Keratinocyte (primary cell): ENCODE results near the gene HDAC1. TPM values are rescaled to one million over a fixed set of nuclear protein-coding genes. Genes with fewer than 3 reads are reported as not detected.
A peak's percentile ranks its signal among the peaks of the same experiment; 100 is the strongest.

Experiments
- DNase-seq: peaks from one replicate; pipeline ENCODE4 v3.0.0-alpha.2; 2011; ENCODE audit warnings: low read depth, missing footprints, low spot score
- FAIRE-seq: peaks from 2 replicates; lab custom pipeline; 2011; peaks lifted over from hg19 to GRCh38; lab: Jason Lieb, UNC
- H2AFZ ChIP-seq: 2 replicates; pipeline ENCODE4 v1.6.0; 2012; ENCODE audit warnings: low read length, control low read depth, inconsistent platforms; ENCODE audit not compliant: control insufficient read depth
- H3K27ac ChIP-seq: 2 replicates; pipeline ENCODE4 v1.5.1; 2011; ENCODE audit warnings: low read length; ENCODE audit not compliant: control insufficient read depth, insufficient read depth
- H3K27me3 ChIP-seq: 3 replicates; pipeline ENCODE4 v1.6.0; 2011; ENCODE audit warnings: low read length; ENCODE audit not compliant: control insufficient read depth, insufficient read depth; ENCODE audit errors: extremely low read depth
- H3K36me3 ChIP-seq, 2 experiments: 2 replicates in 1 of 2; 3 replicates in 1 of 2; pipeline ENCODE4 v1.5.1; 2011; ENCODE audit warnings: low read length in 2 of 2, mild to moderate bottlenecking in 1 of 2; ENCODE audit not compliant: control insufficient read depth in 2 of 2, insufficient read depth in 2 of 2; ENCODE audit errors: extremely low read depth in 1 of 2
- H3K4me1 ChIP-seq: 3 replicates; pipeline ENCODE4 v1.5.1; 2011; ENCODE audit warnings: low read length; ENCODE audit not compliant: control insufficient read depth, insufficient read depth; ENCODE audit errors: extremely low read depth
- H3K4me2 ChIP-seq: 3 replicates; pipeline ENCODE4 v1.6.0; 2011; ENCODE audit warnings: low read depth, low read length; ENCODE audit not compliant: control insufficient read depth, insufficient read depth; ENCODE audit errors: extremely low read depth
- H3K4me3 ChIP-seq, 3 experiments: fragments of 200-600 bp in 1 of 3; sonication (generic) in 1 of 3; 2 replicates in 2 of 3; 3 replicates in 1 of 3; pipeline ENCODE4 v1.5.1; 2011 to 2016; ENCODE audit warnings: low read length in 3 of 3, mild to moderate bottlenecking in 3 of 3, control low read depth in 2 of 3, inconsistent platforms in 1 of 3, low read depth in 1 of 3, mixed read lengths in 1 of 3, mixed run types in 1 of 3, moderate library complexity in 1 of 3; ENCODE audit not compliant: control insufficient read depth in 2 of 3, insufficient read depth in 2 of 3; ENCODE audit errors: extremely low read depth in 1 of 3
- H3K79me2 ChIP-seq: 2 replicates; pipeline ENCODE4 v1.6.0; 2012; ENCODE audit warnings: low read length; ENCODE audit not compliant: control insufficient read depth, insufficient read depth
- H3K9ac ChIP-seq: 3 replicates; pipeline ENCODE4 v1.6.0; 2011; ENCODE audit warnings: low read length; ENCODE audit not compliant: control insufficient read depth, insufficient read depth; ENCODE audit errors: extremely low read depth
- H3K9me1 ChIP-seq: 3 replicates; pipeline ENCODE4 v1.6.0; 2011; ENCODE audit warnings: low read length; ENCODE audit not compliant: control insufficient read depth, insufficient read depth; ENCODE audit errors: extremely low read depth
- H3K9me3 ChIP-seq: 2 replicates; pipeline ENCODE4 v1.5.1; 2012; ENCODE audit warnings: low read depth, low read length; ENCODE audit not compliant: control insufficient read depth
- H4K20me1 ChIP-seq: 3 replicates; pipeline ENCODE4 v1.6.0; 2011; ENCODE audit warnings: low read length; ENCODE audit not compliant: control insufficient read depth, insufficient read depth; ENCODE audit errors: extremely low read depth
- EZH2 ChIP-seq: IDR thresholded peaks from one replicate; pipeline ENCODE4 v1.6.1; 2012; ENCODE audit warnings: inconsistent platforms, mild to moderate bottlenecking, low read length, moderate library complexity
- dilution Hi-C: fragments of 300-500 bp; cut with MboI; formaldehyde crosslinking; loops from one replicate; pipeline ENCODE4 v1.7.0; 2020; ENCODE audit warnings: low sequenced_read_pairs; ENCODE audit not compliant: extremely low pct_ligation_motif_present
- polyA minus RNA-seq, 3 experiments: library from RNA; depleted of rRNA, polyadenylated mRNA; stranded (reverse); fragments of >200 nt; gene quantifications; 1 replicate in 1 of 3; 2 replicates in 1 of 3; 3 replicates in 1 of 3; pipeline ENCODE4 v1.2.3, GENCODE V29; 2011
- polyA plus RNA-seq, 5 experiments: library from polyadenylated mRNA; depleted of rRNA in 3 of 5; stranded (reverse) in 3 of 5; stranded (forward) in 1 of 5; unstranded in 1 of 5; fragments of >200 nt; gene quantifications; 1 replicate in 1 of 5; 2 replicates in 3 of 5; 3 replicates in 1 of 5; pipeline versions ENCODE4 v1.2.1 to v1.2.3, GENCODE V29; 2011 to 2012; ENCODE audit warnings: missing spikeins in 2 of 5, low read depth in 1 of 5, low replicate concordance in 1 of 5
- TF ChIP-seq, protein P1 (sequence below), 3 experiments: IDR thresholded peaks in 1 of 3; conservative IDR thresholded peaks in 1 of 3; optimal IDR thresholded peaks in 1 of 3; 2 replicates in 2 of 3; 3 replicates in 1 of 3; pipeline versions ENCODE3 to v1.5.1; 2011; ENCODE audit warnings: low read length in 3 of 3, mild to moderate bottlenecking in 3 of 3, moderate library complexity in 2 of 3, control low read depth in 1 of 3, inconsistent platforms in 1 of 3; ENCODE audit not compliant: insufficient read depth in 2 of 3; ENCODE audit errors: extremely low read depth in 1 of 3

The HDAC1 gene
- polyA plus RNA-seq: 159 to 198 TPM (median 170 TPM) in 3 replicates
- polyA plus RNA-seq (2011; ENCODE audit: low read depth): 61.3 TPM
- 102 and 113 TPM in 2 replicates for polyA plus RNA-seq (2011; cell fraction: cytosol; rRNA removed)
- 183 and 195 TPM in 2 replicates for polyA plus RNA-seq (2011; cell fraction: nucleus; rRNA removed)
- polyA plus RNA-seq (2012; ENCODE audit: low replicate concordance): 69.8 and 153 TPM in 2 replicates
- 81.1 to 251 TPM (median 187 TPM) in 3 replicates for polyA minus RNA-seq
- polyA minus RNA-seq (2011; cell fraction: cytosol; rRNA and poly(A)+ RNA removed): 71.6 TPM
- polyA minus RNA-seq (2011; cell fraction: nucleus; rRNA and poly(A)+ RNA removed): 60.6 and 88.4 TPM in 2 replicates

DNA sequence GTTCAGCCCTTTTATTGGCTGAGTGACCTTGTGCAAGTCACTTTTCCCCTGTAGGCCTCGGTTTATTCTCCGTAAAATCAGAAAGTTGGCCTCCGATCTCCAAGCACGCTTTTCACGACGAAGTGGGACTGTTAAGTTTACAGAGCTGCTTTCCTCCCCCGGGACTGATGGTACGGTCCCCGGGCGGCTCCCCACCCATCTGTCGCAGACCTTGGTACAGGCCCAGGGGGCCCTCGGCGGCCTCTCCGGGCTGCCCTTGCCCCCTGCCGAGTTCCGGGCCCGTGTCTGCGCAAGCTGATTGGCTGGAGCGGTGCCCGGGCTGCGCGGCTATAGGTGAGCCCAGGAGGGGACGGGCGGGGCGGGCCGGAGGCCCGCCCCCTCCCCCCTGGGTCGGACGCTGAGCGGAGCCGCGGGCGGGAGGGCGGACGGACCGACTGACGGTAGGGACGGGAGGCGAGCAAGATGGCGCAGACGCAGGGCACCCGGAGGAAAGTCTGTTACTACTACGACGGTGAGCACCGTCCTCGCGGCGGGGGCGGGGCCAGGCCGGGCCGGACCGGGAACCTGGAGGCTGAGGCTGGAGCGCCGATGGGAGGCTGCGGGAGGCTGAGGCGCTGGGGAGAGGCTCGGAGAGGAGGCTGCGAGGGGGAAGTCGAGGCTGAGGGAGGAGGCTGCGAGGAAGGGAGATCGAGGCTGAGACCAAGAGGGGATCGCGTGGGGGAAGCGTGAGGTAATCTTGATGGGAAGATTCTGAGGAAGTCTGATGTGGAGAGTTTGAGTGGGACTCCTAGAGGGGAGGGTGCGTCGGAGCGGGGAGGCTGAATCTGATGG is at the start of gene HDAC1:
Gene HDAC1 (plus strand): TSS at position 376 of the 831 bp plus-strand sequence. CDS start 87 bp downstream, at position 463.
- DNase-seq: peak; percentile 77
- no peaks in the 10 kb centered on the region for H3K36me3 ChIP-seq
- H3K9me1 ChIP-seq: no peaks in the 10 kb centered on the region
- dilution Hi-C loops: no loop called here
- no peaks in the 10 kb centered on the region for H3K9me3 ChIP-seq
- peaks cover 43% of the 10 kb centered on the region for H3K79me2 ChIP-seq
- H3K4me3 ChIP-seq: peak within 1 kb of the TSS; percentile 81 to 92 (median 85)
- no peaks in the 10 kb centered on the region for H3K27me3 ChIP-seq
- FAIRE-seq: no peak
- H3K4me1 ChIP-seq: peaks cover 13% of the 10 kb centered on the region
- H3K9ac ChIP-seq: peak within 1 kb of the TSS; percentile 92
- H3K4me2 ChIP-seq: peak within 1 kb of the TSS; percentile 94
- TF ChIP-seq, protein P1, sequence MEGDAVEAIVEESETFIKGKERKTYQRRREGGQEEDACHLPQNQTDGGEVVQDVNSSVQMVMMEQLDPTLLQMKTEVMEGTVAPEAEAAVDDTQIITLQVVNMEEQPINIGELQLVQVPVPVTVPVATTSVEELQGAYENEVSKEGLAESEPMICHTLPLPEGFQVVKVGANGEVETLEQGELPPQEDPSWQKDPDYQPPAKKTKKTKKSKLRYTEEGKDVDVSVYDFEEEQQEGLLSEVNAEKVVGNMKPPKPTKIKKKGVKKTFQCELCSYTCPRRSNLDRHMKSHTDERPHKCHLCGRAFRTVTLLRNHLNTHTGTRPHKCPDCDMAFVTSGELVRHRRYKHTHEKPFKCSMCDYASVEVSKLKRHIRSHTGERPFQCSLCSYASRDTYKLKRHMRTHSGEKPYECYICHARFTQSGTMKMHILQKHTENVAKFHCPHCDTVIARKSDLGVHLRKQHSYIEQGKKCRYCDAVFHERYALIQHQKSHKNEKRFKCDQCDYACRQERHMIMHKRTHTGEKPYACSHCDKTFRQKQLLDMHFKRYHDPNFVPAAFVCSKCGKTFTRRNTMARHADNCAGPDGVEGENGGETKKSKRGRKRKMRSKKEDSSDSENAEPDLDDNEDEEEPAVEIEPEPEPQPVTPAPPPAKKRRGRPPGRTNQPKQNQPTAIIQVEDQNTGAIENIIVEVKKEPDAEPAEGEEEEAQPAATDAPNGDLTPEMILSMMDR (optimal IDR thresholded peaks at IDR 0.05 in 1 of 3, IDR thresholded peaks at IDR 0.05 in 1 of 3, conservative IDR thresholded peaks at IDR 0.05 in 1 of 3; ENCODE audit: extremely low read depth in 1 of 3, insufficient read depth in 2 of 3, low read length in 3 of 3): no peak
- no peak for TF ChIP-seq EZH2
- no peaks in the 10 kb centered on the region for H4K20me1 ChIP-seq
- peak within 1 kb of the TSS; percentile 96 for H2AFZ ChIP-seq
- H3K27ac ChIP-seq: peak within 1 kb of the TSS; percentile 93

DNA sequence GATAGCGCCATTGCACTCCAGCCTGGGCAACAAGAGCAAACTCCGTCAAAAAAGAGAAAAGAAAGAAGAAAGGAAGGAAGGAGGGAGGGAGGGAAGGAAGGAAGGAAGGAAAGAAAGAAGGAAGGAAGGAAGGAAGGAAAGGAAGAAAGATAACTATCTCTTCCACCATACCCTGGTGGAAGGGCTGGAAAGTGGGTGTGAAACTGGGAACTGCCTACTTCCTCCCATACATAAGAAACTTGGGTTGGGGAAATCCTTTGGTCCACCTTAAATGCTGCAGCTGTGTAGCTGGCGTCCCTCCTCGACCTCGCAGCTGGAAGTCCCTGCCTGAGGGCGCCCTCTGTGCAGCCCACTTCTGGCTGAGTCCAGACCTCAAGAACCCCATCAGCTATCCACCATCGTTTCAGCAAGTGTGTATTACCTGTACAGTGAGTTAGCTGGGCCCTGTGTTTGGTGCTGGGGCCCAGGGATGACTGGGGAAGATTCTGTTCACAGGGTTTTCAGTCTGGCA is 49.5 kb upstream of the HDAC1 start:
- Histone ChIP-seq H3K27me3 (no peaks in the 10 kb centered on the region), H3K36me3 (no peaks in the 10 kb centered on the region), H3K9ac (no peak overlapping the region), H3K4me1 (peaks cover 12% of the 10 kb centered on the region), H2AFZ (no peak overlapping the region), H3K9me1 (peaks cover 2% of the 10 kb centered on the region), H3K4me3 (no peak overlapping the region), H3K27ac (no peak overlapping the region), H3K4me2 (no peak overlapping the region), H3K9me3 (no peaks in the 10 kb centered on the region), H3K79me2 (no peaks in the 10 kb centered on the region), H4K20me1 (no peaks in the 10 kb centered on the region)
- no peak for FAIRE-seq
- no peak for DNase-seq
- dilution Hi-C loops: no loop called here
- TF ChIP-seq, protein P1 (optimal IDR thresholded peaks at IDR 0.05 in 1 of 3, IDR thresholded peaks at IDR 0.05 in 1 of 3, conservative IDR thresholded peaks at IDR 0.05 in 1 of 3; ENCODE audit: extremely low read depth in 1 of 3, insufficient read depth in 2 of 3, low read length in 3 of 3): no peak
- TF ChIP-seq EZH2: no peak
